GM12873 (cell line): ENCODE measurements around the gene PPP1R8.

ENCODE experiments used
- CTCF ChIP-seq: IDR thresholded peaks from 2 replicates; pipeline ENCODE4 v1.5.1; 2012; ENCODE audit warnings: low read depth, mild to moderate bottlenecking, moderate library complexity, low read length, control low read depth; ENCODE audit not compliant: insufficient read depth; ENCODE audit errors: missing control alignments

Gene PPP1R8

GRCh38 chr1:27862671-27863537 lies 32.3 kb downstream of the PPP1R8 start:
- TF ChIP-seq CTCF: no peak

- TF ChIP-seq CTCF: no peak
Observed at GRCh38 chr1:27863538-27863915, 32.9 kb downstream of the PPP1R8 start.

GRCh38 chr1:27864264-27864895 lies 33.8 kb downstream of the PPP1R8 start:
- no peak for TF ChIP-seq CTCF

- no peak for TF ChIP-seq CTCF
Observed at GRCh38 chr1:27865821-27866220, 35.2 kb downstream of the PPP1R8 start.

GRCh38 chr1:27868556-27868931 lies 38.0 kb downstream of the PPP1R8 start:
- TF ChIP-seq CTCF: no peak

GRCh38 chr1:27868932-27869718 lies 38.5 kb downstream of the PPP1R8 start:
- no peak for TF ChIP-seq CTCF

GRCh38 chr1:27869719-27870085 lies 39.1 kb downstream of the PPP1R8 start:
- TF ChIP-seq CTCF: no peak
